ENCODE results near the gene PSMA8. TPM values are rescaled to one million over a fixed set of nuclear protein-coding genes. Genes with fewer than 3 reads are reported as not detected.

Gene PSMA8
- polyA plus RNA-seq, 1 of the 3 experiments (the other 2 are of a cell fraction): not detected

GRCh38 chr18:26090130-26091046 lies 43.3 kb upstream of the PSMA8 start, which contains the start of gene SS18:
Gene SS18, minus strand, starts transcription at chr18:26090613. Its CDS starts 44 bp downstream, at chr18:26090569.
- H3K79me2 ChIP-seq (ENCODE audit: insufficient read depth): peaks cover 50% of the 10 kb centered on the region
- peaks cover 0 to 10% of the 10 kb centered on the region in 2 experiments; a peak in 1 of 4 replicates for H3K4me1 ChIP-seq (ENCODE audit: control insufficient read depth in 1 of 2, insufficient read depth in 2 of 2, low read depth in 1 of 2, low read length in 1 of 2)
- CTCF ChIA-PET: interaction anchor here (1.2 kb wide), 1 partner anchor 15 kb away, joined by 3 read pairs; no protein-coding TSS in a partner anchor
- POLR2A ChIA-PET: interaction anchor here (0.7 to 1.1 kb wide), 2 partner anchors 71 to 136 kb away, joined by 3 to 4 read pairs; partner anchors contain the start of gene TAF4B
- peak within 1 kb of the TSS; percentile 97 for H3K9ac ChIP-seq
- peak within 1 kb of the TSS; percentile 88 for H2AFZ ChIP-seq (ENCODE audit: low read depth)
- peaks cover 40% of the 10 kb centered on the region for H4K20me1 ChIP-seq (ENCODE audit: insufficient read depth)
- WGBS (ENCODE audit: low lambda C conversion rate): 0% methylated on average over 11 of the region's 89 CpGs
- no peaks in the 10 kb centered on the region for H3K9me3 ChIP-seq
- H3K4me2 ChIP-seq: peak within 1 kb of the TSS; percentile 75
- H3K36me3 ChIP-seq (replicated peaks in 1 of 2; ENCODE audit: control insufficient read depth in 1 of 2, insufficient read depth in 2 of 2, low read length in 1 of 2): peaks cover 20 to 22% of the 10 kb centered on the region in 2 experiments
- DNase-seq: peak; percentile 94
- no peaks in the 10 kb centered on the region for H3K27me3 ChIP-seq (ENCODE audit: insufficient read depth)
- peaks cover 3% of the 10 kb centered on the region for H3F3A ChIP-seq (replicated peaks; ENCODE audit: insufficient read depth)
- H3K27ac ChIP-seq (ENCODE audit: low read depth in 2 of 2, low read length in 1 of 2): peak within 1 kb of the TSS; percentile 97 to 99
- H3K4me3 ChIP-seq (ENCODE audit: low read depth in 2 of 2, low read length in 1 of 2): peak within 1 kb of the TSS; percentile 95 to 96
- no peaks in the 10 kb centered on the region for H3K9me2 ChIP-seq
- TF ChIP-seq FOXM1 (IDR thresholded peaks at IDR 0.05; ENCODE audit: low read depth): no peak
- TF ChIP-seq CHD2 (IDR thresholded peaks at IDR 0.05; ENCODE audit: low read length, partially characterized antibody): peak; percentile 33
- 0 out of 2 replicates have a peak, but pooled peaks have one; percentile 1 for TF ChIP-seq RAD21 (IDR thresholded peaks at IDR 0.05; ENCODE audit: low read length)
- peak; percentile 78 for TF ChIP-seq POLR2AphosphoS5 (IDR thresholded peaks at IDR 0.05; ENCODE audit: low read depth, low read length)
- 0 out of 2 replicates have a peak, but pooled peaks have one; percentile 5 for TF ChIP-seq TCF12 (IDR thresholded peaks at IDR 0.05)
- no peak for TF ChIP-seq USF1 (IDR thresholded peaks at IDR 0.05; ENCODE audit: borderline replicate concordance, low read depth)
- TF ChIP-seq CTCF (IDR thresholded peaks at IDR 0.05): no peak
- TF ChIP-seq IRF3 (IDR thresholded peaks at IDR 0.05; ENCODE audit: low read depth, low read length): no peak
- no peak for TF ChIP-seq USF2 (IDR thresholded peaks at IDR 0.05; ENCODE audit: borderline replicate concordance, low read depth, low read length)
- TF ChIP-seq EP300 (IDR thresholded peaks at IDR 0.05; ENCODE audit: borderline replicate concordance in 1 of 2, low read depth in 1 of 2, low read length in 1 of 2): no peak
- peak; percentile 56; the same call in 1 of the 2 replicates for TF ChIP-seq MAX (IDR thresholded peaks at IDR 0.05; ENCODE audit: low read depth)
- no peak for TF ChIP-seq GATA2 (CRISPR knock-in tag; IDR thresholded peaks at IDR 0.05)
- TF ChIP-seq TEAD4 (IDR thresholded peaks at IDR 0.05; ENCODE audit: borderline replicate concordance, insufficient read depth): peak; percentile 60
- TF ChIP-seq SMC3 (IDR thresholded peaks at IDR 0.05; ENCODE audit: low read depth, low read length): no peak
- TF ChIP-seq SIN3A (IDR thresholded peaks at IDR 0.05; ENCODE audit: borderline replicate concordance, low read depth, low read length): peak; percentile 75; the same call in 1 of the 2 replicates
- TF ChIP-seq EZH2phosphoT487 (IDR thresholded peaks at IDR 0.05; ENCODE audit: borderline replicate concordance, low read depth): no peak
- TF ChIP-seq TAF1 (IDR thresholded peaks at IDR 0.05; ENCODE audit: borderline replicate concordance, low read depth, low read length): peak; percentile 90
- peak; percentile 9; the same call in 1 of the 2 replicates for TF ChIP-seq JUND (IDR thresholded peaks at IDR 0.05)
- no peak for TF ChIP-seq ZBTB33 (IDR thresholded peaks at IDR 0.05; ENCODE audit: borderline replicate concordance, low read depth)
- TF ChIP-seq ELF1 (IDR thresholded peaks at IDR 0.05): peak; percentile 83
- peak; percentile 6; the same call in 1 of the 2 replicates for TF ChIP-seq PBX3 (IDR thresholded peaks at IDR 0.05)
- no peak for TF ChIP-seq RXRA (IDR thresholded peaks at IDR 0.05; ENCODE audit: borderline replicate concordance, low read depth)

Data from SK-N-SH (cell line).